NT2/D1 (cell line): ENCODE results near the gene GNB1.

Source experiments
- DNase-seq: peaks from one replicate; pipeline ENCODE4 v3.0.0-alpha.2; 2011; ENCODE audit warnings: low read depth, low spot score
- H3K27me3 ChIP-seq: 2 replicates; pipeline ENCODE4 v1.6.0; 2011; ENCODE audit warnings: mild to moderate bottlenecking; ENCODE audit not compliant: insufficient read length, insufficient read depth
- H3K36me3 ChIP-seq: 2 replicates; pipeline ENCODE4 v1.6.1; 2011; ENCODE audit warnings: mild to moderate bottlenecking, low read length, mixed read lengths; ENCODE audit not compliant: insufficient read depth, insufficient read length
- H3K4me1 ChIP-seq: 2 replicates; pipeline ENCODE4 v1.5.1; 2011; ENCODE audit not compliant: insufficient read depth, insufficient read length
- H3K4me3 ChIP-seq: 2 replicates; pipeline ENCODE4 v1.5.1; 2011; ENCODE audit warnings: low read depth; ENCODE audit not compliant: insufficient read length
- H3K9ac ChIP-seq: 2 replicates; pipeline ENCODE4 v1.6.0; 2011; ENCODE audit warnings: low read depth; ENCODE audit not compliant: insufficient read length
- H3K9me3 ChIP-seq: 2 replicates; pipeline ENCODE4 v1.5.1; 2011; ENCODE audit warnings: mild to moderate bottlenecking, low read length; ENCODE audit not compliant: insufficient read depth
- SUZ12 ChIP-seq: IDR thresholded peaks from 2 replicates; pipeline ENCODE4 v1.6.1; 2011; ENCODE audit not compliant: insufficient read length, insufficient read depth; ENCODE audit errors: extremely low read depth
- YY1 ChIP-seq: IDR thresholded peaks from 2 replicates; pipeline ENCODE4 v1.6.1; 2011; ENCODE audit not compliant: insufficient read length, insufficient read depth
- ZNF274 ChIP-seq: IDR thresholded peaks from 2 replicates; pipeline ENCODE4 v1.6.1; 2011; ENCODE audit warnings: mild to moderate bottlenecking, low read depth, low read length

Gene GNB1

GRCh38 chr1:1764876-1765470 is 125.9 kb downstream of the GNB1 start:
- Histone ChIP-seq H3K36me3 (peaks cover 56% of the 10 kb centered on the region), H3K27me3 (no peaks in the 10 kb centered on the region)
- no peak for TF ChIP-seq ZNF274

DNA sequence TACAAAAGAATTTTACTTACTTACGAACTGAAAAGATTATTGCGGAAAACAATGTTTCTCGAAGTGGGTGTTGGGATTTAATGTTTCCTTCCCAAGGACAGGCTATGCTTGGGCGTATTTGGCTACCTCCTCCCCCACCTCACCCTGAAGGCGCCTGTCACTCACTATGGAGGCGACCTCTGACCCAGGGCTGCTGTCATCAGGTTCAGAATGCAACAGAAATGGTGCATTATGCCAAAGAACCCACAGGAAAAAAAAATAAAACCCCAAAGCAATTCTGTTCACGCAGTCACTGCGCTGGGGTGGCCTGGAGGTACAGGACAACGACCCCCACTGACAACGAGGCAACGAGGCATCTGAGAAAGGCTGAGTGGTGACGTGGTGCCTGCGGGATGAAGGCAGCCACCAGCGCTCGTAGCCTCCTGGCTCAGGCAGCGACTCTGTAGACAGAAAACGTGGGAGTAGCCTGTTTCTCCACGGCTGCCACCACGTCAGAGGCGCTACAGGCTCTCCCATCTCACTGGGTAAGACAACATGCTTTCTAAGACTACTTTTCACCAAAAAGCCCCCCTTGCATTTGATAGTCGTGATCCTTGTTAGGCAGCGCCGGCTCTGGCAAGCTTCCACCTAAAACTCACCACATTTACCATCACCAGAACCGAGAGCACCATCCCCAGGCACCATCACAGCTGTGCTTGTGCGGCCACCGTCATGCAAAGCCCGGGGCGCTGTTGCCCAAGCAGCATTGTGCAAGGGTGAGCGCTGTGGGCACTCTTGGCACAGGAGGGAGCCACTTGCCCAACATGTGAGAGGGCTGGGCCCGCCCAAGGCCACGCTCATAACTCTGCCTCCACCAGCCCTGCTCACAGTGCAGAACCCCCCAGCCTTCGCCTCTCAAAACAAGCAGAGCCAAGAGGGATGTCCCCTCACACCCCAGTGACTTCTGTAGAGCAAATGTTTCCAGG is 126.9 kb downstream of the GNB1 start:
- no peaks in the 10 kb centered on the region for H3K27me3 ChIP-seq
- TF ChIP-seq SUZ12: no peak
- no peak for TF ChIP-seq YY1
- TF ChIP-seq ZNF274: no peak
- peaks cover 66% of the 10 kb centered on the region for H3K36me3 ChIP-seq
- no peak overlapping the region for H3K4me3 ChIP-seq
- DNase-seq: no peak
- H3K9me3 ChIP-seq: no peaks in the 10 kb centered on the region
- peaks cover 3% of the 10 kb centered on the region for H3K4me1 ChIP-seq
- H3K9ac ChIP-seq: no peak overlapping the region

More at GRCh38 chr1:1764876-1765470, 125.9 kb downstream of the GNB1 start:
- no peak overlapping the region for H3K9ac ChIP-seq
- no peak for DNase-seq
- no peak overlapping the region for H3K4me3 ChIP-seq
- peaks cover 3% of the 10 kb centered on the region for H3K4me1 ChIP-seq
- no peaks in the 10 kb centered on the region for H3K9me3 ChIP-seq

GRCh38 chr1:1761504-1762376 is 129.1 kb downstream of the GNB1 start:
- Histone ChIP-seq H3K9ac (no peak overlapping the region), H3K4me3 (no peak overlapping the region), H3K9me3 (no peaks in the 10 kb centered on the region), H3K4me1 (peaks cover 3% of the 10 kb centered on the region), H3K27me3 (no peaks in the 10 kb centered on the region), H3K36me3 (peaks cover 70% of the 10 kb centered on the region)
- DNase-seq: no peak
- TF ChIP-seq YY1 (no peak), ZNF274 (no peak), SUZ12 (no peak)

DNA sequence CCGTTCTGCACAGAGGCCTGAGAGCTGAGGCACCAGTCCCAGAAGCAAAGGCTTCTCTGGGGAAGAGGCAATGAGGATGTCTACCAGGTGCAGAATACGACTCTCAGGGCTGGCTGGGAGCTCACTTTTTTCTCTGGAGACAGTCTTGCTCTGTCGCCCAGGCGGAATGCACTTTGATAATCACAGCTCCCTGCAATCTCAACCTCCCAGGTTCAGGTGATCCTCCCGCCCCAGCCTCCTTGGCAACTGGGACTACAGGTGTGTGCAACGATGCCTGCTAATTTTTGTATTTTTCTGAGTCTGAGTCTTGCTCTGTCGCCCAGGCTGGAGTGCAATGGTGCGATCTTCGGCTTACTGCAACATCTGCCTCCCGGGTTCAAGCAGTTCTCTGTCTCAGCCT is 130.2 kb downstream of the GNB1 start:
- Histone ChIP-seq H3K4me3 (no peak overlapping the region), H3K27me3 (no peaks in the 10 kb centered on the region), H3K9ac (no peak overlapping the region), H3K36me3 (peaks cover 76% of the 10 kb centered on the region), H3K9me3 (no peaks in the 10 kb centered on the region), H3K4me1 (peaks cover 3% of the 10 kb centered on the region)
- TF ChIP-seq YY1: no peak
- TF ChIP-seq ZNF274: no peak
- no peak for TF ChIP-seq SUZ12
- DNase-seq: no peak

DNA sequence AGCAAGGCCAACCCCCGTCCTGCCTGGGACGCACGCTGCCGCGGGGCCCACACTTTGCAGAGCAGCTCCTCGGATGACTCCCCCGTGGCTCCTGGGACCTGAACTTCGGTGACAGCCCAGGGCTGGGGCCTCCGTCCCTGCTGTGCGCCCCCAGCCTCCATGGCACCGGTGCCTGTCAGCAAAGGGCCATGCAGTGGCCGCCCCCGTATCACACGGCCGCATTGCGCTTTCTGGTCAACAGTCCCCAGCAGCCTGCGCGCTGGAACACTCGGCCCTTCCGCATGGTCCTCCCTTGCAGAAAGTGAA is 130.6 kb downstream of the GNB1 start:
- H3K9ac ChIP-seq: no peak overlapping the region
- H3K4me1 ChIP-seq: peaks cover 3% of the 10 kb centered on the region
- H3K4me3 ChIP-seq: no peak overlapping the region
- no peak for TF ChIP-seq YY1
- TF ChIP-seq ZNF274: no peak
- TF ChIP-seq SUZ12: no peak
- H3K36me3 ChIP-seq: peaks cover 81% of the 10 kb centered on the region
- H3K27me3 ChIP-seq: no peaks in the 10 kb centered on the region
- DNase-seq: no peak
- no peaks in the 10 kb centered on the region for H3K9me3 ChIP-seq

GRCh38 chr1:1759456-1760344 is 131.2 kb downstream of the GNB1 start:
- H3K4me3 ChIP-seq: no peak overlapping the region
- no peak for DNase-seq
- TF ChIP-seq YY1 (no peak), SUZ12 (no peak), ZNF274 (no peak)
- peaks cover 3% of the 10 kb centered on the region for H3K4me1 ChIP-seq
- H3K27me3 ChIP-seq: no peaks in the 10 kb centered on the region
- peaks cover 80% of the 10 kb centered on the region for H3K36me3 ChIP-seq
- H3K9me3 ChIP-seq: no peaks in the 10 kb centered on the region
- no peak overlapping the region for H3K9ac ChIP-seq
